GM10248 (cell line): Measurements from ENCODE around the gene LLGL2.

ENCODE experiments used
- CTCF ChIA-PET: fragments of 300-600 bp; sonication (Branson Sonifier 250); formaldehyde crosslinking; extraction: SDS; loops from one replicate; lab custom pipeline; 2021; ENCODE audit warnings: antibody characterized with exemption; lab: Yijun Ruan, JAX
- POLR2A ChIA-PET: fragments of 350-650 bp; sonication (Branson Sonifier 250); formaldehyde crosslinking; extraction: SDS; loops from one replicate; lab custom pipeline; 2020; ENCODE audit warnings: antibody characterized with exemption; lab: Yijun Ruan, JAX
- DNase-seq: peaks from one replicate; pipeline ENCODE4 v3.0.0; 2012; ENCODE audit errors: extremely low spot score
- TF ChIP-seq, protein P1 (sequence below): IDR thresholded peaks from 2 replicates; pipeline ENCODE4 v1.5.1; 2012; ENCODE audit warnings: mild to moderate bottlenecking, low read depth; ENCODE audit errors: extremely low read depth, missing control alignments, control extremely low read depth

The LLGL2 gene

DNA sequence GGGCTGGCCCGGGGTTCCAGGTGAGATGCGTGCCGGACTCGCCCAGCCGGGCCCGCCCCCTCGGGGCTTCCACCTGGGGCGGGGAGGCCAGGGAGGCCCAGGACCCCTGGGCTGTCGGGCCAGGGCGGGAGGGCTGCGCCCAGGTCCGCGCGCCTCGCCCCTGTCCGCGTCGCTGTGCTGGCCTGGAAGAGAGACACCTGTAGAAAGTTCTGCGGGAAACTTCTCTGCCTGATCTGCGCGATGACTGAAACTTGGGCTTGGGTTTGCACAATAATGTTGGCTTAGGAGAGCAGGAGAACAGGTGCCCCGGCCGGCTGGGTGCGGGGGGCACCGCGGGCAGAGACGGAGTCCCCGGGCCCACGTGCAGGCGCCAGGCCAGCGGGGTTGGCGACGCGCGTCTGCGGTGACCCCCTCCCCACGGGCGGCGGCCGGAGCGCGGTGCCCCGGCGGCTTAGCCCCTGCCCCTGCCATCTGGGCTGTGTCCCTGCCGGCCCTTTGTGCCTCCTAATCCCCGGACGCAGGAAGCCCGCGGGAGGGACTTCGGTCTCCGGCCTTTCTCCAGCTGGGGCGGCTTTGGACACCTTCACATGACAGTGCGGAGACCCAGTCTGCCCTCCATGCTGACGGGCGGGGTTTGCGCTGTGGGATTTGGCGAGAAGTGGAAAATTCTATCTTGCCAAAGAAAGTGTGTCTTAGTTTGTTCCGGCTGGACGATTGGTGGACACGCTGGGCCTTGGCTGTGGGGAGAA, 483 bp downstream of the LLGL2 start:
- no peak for DNase-seq
- CTCF ChIA-PET, result interaction anchor here (0.7 to 2.2 kb wide), 7 partner anchors 9 to 255 kb away, joined by 3 to 13 read pairs (median 4); partner anchors contain the start of genes MIF4GD and TSEN54

DNA sequence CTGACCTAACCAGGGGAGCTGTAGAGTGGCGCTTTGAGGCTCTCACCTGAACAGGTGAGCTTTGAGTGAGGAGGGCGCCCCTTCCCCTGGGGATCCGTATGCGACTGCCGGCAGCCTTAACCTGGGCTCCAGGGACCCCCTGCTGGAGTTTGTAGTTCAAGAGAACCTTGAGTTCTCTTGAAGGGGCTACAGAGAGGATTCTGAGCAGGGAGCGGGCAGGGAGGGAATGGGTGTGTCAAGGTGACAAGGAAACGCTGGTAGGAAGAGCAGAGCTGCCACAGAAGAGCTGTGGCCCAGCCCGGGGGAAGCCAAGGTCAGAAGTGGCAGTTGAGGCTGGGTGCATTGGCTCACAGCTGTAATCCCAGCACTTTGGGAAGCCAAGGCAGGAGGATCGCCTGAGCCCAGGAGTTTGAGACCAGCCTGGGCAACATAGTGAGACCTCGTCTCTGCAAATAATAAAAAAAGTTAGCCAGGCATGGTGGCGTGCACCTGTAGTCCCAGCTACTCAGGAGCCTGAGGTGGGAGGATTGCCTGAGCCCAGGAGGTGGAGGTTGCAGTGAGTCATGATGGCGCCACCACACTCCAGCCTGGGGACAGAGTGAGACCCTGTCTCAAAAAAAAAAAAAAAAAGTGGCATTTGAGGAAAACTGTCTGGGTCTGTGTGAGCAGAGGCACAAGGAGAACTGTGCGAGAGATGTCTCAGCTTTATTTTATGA, 1.2 kb downstream of the LLGL2 start:
- ChIA-PET CTCF (interaction anchor here (1.1 to 2.1 kb wide), 2 partner anchors 10 to 22 kb away, joined by 3 to 9 read pairs; partner anchors contain the start of gene TSEN54), POLR2A (no interaction called here)
- TF ChIP-seq, protein P1, sequence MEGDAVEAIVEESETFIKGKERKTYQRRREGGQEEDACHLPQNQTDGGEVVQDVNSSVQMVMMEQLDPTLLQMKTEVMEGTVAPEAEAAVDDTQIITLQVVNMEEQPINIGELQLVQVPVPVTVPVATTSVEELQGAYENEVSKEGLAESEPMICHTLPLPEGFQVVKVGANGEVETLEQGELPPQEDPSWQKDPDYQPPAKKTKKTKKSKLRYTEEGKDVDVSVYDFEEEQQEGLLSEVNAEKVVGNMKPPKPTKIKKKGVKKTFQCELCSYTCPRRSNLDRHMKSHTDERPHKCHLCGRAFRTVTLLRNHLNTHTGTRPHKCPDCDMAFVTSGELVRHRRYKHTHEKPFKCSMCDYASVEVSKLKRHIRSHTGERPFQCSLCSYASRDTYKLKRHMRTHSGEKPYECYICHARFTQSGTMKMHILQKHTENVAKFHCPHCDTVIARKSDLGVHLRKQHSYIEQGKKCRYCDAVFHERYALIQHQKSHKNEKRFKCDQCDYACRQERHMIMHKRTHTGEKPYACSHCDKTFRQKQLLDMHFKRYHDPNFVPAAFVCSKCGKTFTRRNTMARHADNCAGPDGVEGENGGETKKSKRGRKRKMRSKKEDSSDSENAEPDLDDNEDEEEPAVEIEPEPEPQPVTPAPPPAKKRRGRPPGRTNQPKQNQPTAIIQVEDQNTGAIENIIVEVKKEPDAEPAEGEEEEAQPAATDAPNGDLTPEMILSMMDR, result no peak
- DNase-seq, result no peak

More for the DNA sequence above, 483 bp downstream of the LLGL2 start:
- POLR2A ChIA-PET, result no interaction called here
- TF ChIP-seq, protein P1, result no peak

DNA sequence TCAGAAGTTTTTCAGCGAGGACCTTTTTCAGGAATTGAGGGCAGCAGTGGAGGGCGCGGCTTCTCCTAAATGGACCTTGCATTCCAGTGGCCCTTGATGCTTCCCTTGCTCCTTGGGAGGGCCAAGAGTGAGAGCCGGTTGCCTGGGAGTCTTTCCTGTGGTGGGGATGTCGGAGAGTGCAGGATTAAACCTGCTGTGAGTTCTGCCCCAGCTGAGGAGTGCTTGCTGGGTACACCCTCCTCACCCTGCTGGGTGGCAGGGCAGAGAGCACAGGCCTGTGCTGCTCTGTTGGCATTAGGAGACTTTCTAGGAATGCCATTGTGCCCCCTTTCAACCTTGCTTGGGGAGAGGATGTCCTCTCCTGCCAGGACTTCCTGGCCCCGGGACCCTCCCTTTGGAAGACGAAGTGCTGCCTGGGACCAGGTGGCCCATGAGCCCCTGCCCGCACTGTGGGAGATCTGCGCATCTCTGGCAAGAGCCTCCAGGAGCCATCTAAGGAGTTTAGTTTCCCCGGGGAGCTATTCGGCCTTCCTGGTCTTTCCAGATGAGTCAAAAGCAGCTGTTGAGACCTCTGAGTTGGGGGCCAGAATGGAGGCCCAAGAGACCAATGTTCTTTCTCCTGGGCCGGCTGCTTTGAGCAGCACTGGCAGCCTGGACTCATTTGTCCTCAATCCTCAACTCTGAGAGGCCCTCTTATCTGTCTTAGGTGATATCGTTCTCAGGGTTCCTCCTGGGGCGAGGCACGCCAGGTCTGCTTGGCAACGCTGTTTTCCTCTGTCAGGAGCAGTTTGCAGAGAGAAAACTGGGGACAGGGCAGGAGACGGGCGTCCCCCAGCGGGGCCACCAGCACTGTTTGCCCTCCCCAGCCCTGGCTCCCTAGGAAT, 5.6 kb downstream of the LLGL2 start:
- no peak for DNase-seq
- ChIA-PET POLR2A (no interaction called here), CTCF (interaction anchor here (1.3 to 1.6 kb wide), 3 partner anchors 14 to 222 kb away, joined by 3 to 7 read pairs (median 3); partner anchors contain the start of gene TSEN54)
- TF ChIP-seq, protein P1, result no peak

DNA sequence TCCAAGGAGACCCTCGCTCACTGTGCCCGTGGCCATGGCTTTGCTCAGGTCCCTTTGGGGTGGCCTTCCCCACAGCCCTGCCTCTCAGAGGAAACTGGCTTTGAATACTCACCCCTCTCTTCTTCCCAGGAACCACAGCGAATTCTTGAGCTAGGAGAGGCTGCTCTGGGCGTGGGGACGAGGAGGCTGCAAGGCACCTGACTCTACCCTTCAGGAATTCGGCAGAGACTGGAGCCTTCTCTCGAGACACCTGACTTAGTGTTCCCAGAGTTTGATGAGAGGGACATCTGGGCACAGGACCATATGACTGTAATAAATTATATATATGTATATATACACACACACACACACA, 6.2 kb downstream of the LLGL2 start:
- CTCF ChIA-PET, result interaction anchor here (1.5 kb wide), 1 partner anchor 70 kb away, joined by 3 read pairs; no protein-coding TSS in a partner anchor
- DNase-seq, result no peak
- POLR2A ChIA-PET, result no interaction called here
- TF ChIP-seq, protein P1, result no peak

DNA sequence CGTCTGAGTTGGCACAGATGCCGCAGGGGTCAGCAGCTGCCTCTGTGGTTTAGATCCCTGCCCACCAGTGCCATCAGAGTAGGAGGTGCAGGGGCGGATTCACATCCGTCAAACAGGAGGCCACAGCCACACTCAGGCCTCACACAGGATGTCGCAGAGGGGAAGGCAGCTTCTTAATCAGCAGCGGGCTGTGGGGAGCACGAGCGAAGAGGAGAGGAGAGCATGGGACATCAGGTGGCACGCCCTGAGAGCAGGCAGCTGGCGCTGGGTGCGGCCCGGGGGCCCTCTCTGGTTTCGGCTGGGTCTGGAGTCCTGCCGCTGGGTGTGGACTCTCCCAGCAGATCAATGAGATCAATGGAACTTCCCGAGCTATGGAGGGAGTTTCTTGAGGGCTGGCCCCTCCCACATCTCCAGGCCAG, 9.6 kb downstream of the LLGL2 start:
- ChIA-PET POLR2A (interaction anchor here (0.5 to 0.6 kb wide), 2 partner anchors 10 to 591 kb away, joined by 3 to 5 read pairs; partner anchors contain the start of gene LLGL2), CTCF (interaction anchor here (0.7 to 2.5 kb wide), 3 partner anchors 18 to 212 kb away, joined by 3 to 15 read pairs (median 3); partner anchors contain the start of gene TSEN54)
- DNase-seq, result no peak
- TF ChIP-seq, protein P1, result no peak
